Spleen (tissue), 11 donors: ENCODE data around the gene CASKIN2. TPM values are rescaled to one million over a fixed set of nuclear protein-coding genes. Genes with fewer than 3 reads are reported as not detected.

Source experiments
- DNase-seq: peaks from one replicate; pipeline ENCODE4 v3.0.0-alpha.2; 2020
- H3K27ac ChIP-seq, 8 donors: fragments of 200-600 bp; sonication (generic) in 7 of 8; 1 replicate in 4 of 8; 2 replicates in 4 of 8; pipeline versions ENCODE4 v1.5.0 to v1.8.0; 2016 to 2021; ENCODE audit warnings: inconsistent platforms in 4 of 8, mild to moderate bottlenecking in 4 of 8, moderate library complexity in 1 of 8
- H3K27me3 ChIP-seq, 7 donors: fragments of 200-600 bp; sonication (generic) in 6 of 7; replicated peaks in 1 of 7; 1 replicate in 4 of 7; 2 replicates in 3 of 7; pipeline versions ENCODE4 v1.5.0 to v1.8.0; 2016 to 2021; ENCODE audit warnings: inconsistent platforms in 3 of 7, mild to moderate bottlenecking in 1 of 7
- H3K36me3 ChIP-seq, 6 donors: fragments of 200-600 bp; sonication (generic) in 5 of 6; 1 replicate in 4 of 6; 2 replicates in 2 of 6; pipeline versions ENCODE4 v1.5.0 to v1.8.0; 2016 to 2021; ENCODE audit warnings: inconsistent platforms in 2 of 6
- H3K4me1 ChIP-seq, 6 donors: fragments of 200-600 bp; sonication (generic) in 5 of 6; 1 replicate in 3 of 6; 2 replicates in 3 of 6; pipeline versions ENCODE4 v1.5.0 to v1.8.0; 2016 to 2021; ENCODE audit warnings: inconsistent platforms in 3 of 6
- H3K4me3 ChIP-seq, 8 donors: fragments of 200-600 bp; sonication (generic) in 7 of 8; 1 replicate in 4 of 8; 2 replicates in 4 of 8; pipeline versions ENCODE4 v1.5.0 to v1.8.0; 2016 to 2021; ENCODE audit warnings: inconsistent platforms in 4 of 8, mild to moderate bottlenecking in 4 of 8, moderate library complexity in 2 of 8
- H3K9me3 ChIP-seq, 8 donors: fragments of 200-600 bp; sonication (generic) in 7 of 8; 1 replicate in 4 of 8; 2 replicates in 4 of 8; pipeline versions ENCODE4 v1.5.0 to v1.8.0; 2016 to 2021; ENCODE audit warnings: inconsistent platforms in 4 of 8
- CTCF ChIP-seq, 11 experiments: fragments of 200-600 bp in 7 of 11; fragments of 450-650 bp in 4 of 11; sonication (generic) in 4 of 11; IDR thresholded peaks in 8 of 11; conservative IDR thresholded peaks in 3 of 11; 1 replicate in 7 of 11; 2 replicates in 4 of 11; pipeline versions ENCODE4 v1.4.0 to v1.8.0; 2016 to 2021; ENCODE audit warnings: antibody characterized with exemption in 11 of 11, inconsistent platforms in 4 of 11, mild to moderate bottlenecking in 1 of 11
- POLR2A ChIP-seq, 3 donors: fragments of 450-650 bp; IDR thresholded peaks; one replicate each; pipeline ENCODE4 v1.5.1; 2017; ENCODE audit warnings: antibody characterized with exemption in 3 of 3, mild to moderate bottlenecking in 1 of 3
- POLR2AphosphoS5 ChIP-seq, 3 donors: sonication (generic); formaldehyde crosslinking; IDR thresholded peaks; one replicate each; pipeline ENCODE4 v1.5.1; 2017; ENCODE audit warnings: antibody characterized with exemption in 3 of 3
- WGBS, 5 donors: extraction: QIAGEN DNeasy Blood & Tissue Kit in 3 of 5; methylation state at CpG; one replicate each; pipeline versions ENCODE4 v1.1.5 to v1.1.7; 2013 to 2018; 5-methylcytosine and 5-hydroxymethylcytosine counted together
- intact Hi-C: fragments of 100-400 bp; cut with DNase I; formaldehyde crosslinking; loops from one replicate; pipeline ENCODE4 v1.15.0; 2023; ENCODE audit warnings: low total_unique reads
- polyA plus RNA-seq, 3 donors: library from polyadenylated mRNA; stranded (reverse); fragments of 200-250 nt; gene quantifications; one replicate each; pipeline ENCODE4 v1.2.1, GENCODE V29; 2013
- total RNA-seq, 7 donors: library from RNA; depleted of rRNA in 3 of 7; stranded (reverse); fragments of >200 nt in 3 of 7; fragmentation: NEBNext Ultra II Directional in 4 of 7; extraction: Animal tissue kit (Norgen Biotek cat#: 25700) in 4 of 7; gene quantifications; one replicate each; pipeline versions ENCODE4 v1.1.0 to v1.2.1, GENCODE V29; 2016 to 2021
- donor health status: healthy with polysubstance abuse.
- donor health status: DM: no; HTN: no; CAD: no; lungs with moderate emphysema.
- donor health status: DM: no; HTN: no; CAD: no.
- donor health status: Bipolar disorder and iron deficiency.
- donor health status: healthy.
- donor health status: DM: no; HTN: no; CAD: no.
- donor health status: DM: yes; HTN: yes; CAD: no.

CASKIN2 gene
- total and polyA plus RNA-seq, 10 donors: 4.7 to 135 (median 41.9) TPM

GRCh38 chr17:75498039-75498725, 17.2 kb downstream of the CASKIN2 start:
- Histone ChIP-seq H3K27ac (peak overlapping the region in 6 of 8 donors; percentile 24 to 90 (median 59)), H3K36me3 (peaks cover 0 to 100% (median 63%) of the 10 kb centered on the region in 6 donors), H3K4me3 (no peak overlapping the region), H3K9me3 (no peaks in the 10 kb centered on the region), H3K27me3 (no peaks in the 10 kb centered on the region), H3K4me1 (peaks cover 0 to 58% (median 33%) of the 10 kb centered on the region in 6 donors)
- intact Hi-C loops: no loop called here
- peak; percentile 18 to 46 (median 30) for TF ChIP-seq POLR2AphosphoS5 (IDR thresholded peaks at IDR 0.05)
- TF ChIP-seq POLR2A (IDR thresholded peaks at IDR 0.05): no peak
- no peak for TF ChIP-seq CTCF (IDR thresholded peaks at IDR 0.05 in 8 of 11, conservative IDR thresholded peaks at IDR 0.05 in 3 of 11)
- DNase-seq: peak; percentile 63
- 39 to 60% (median 47%) methylated on average over 20 to 21 of the region's 21 CpGs for WGBS, 5 donors

GRCh38 chr17:75496005-75496404, 19.3 kb downstream of the CASKIN2 start:
- H3K27me3 ChIP-seq: no peaks in the 10 kb centered on the region
- no peaks in the 10 kb centered on the region for H3K9me3 ChIP-seq
- TF ChIP-seq POLR2A (IDR thresholded peaks at IDR 0.05) (no peak), CTCF (IDR thresholded peaks at IDR 0.05 in 8 of 11, conservative IDR thresholded peaks at IDR 0.05 in 3 of 11) (no peak)
- H3K4me1 ChIP-seq: peaks cover 0 to 42% (median 27%) of the 10 kb centered on the region in 6 donors
- no peak overlapping the region for H3K4me3 ChIP-seq
- WGBS, 5 donors: 87 to 96% (median 93%) methylated on average over 6 to 11 of the region's 11 CpGs
- H3K27ac ChIP-seq: no peak overlapping the region
- H3K36me3 ChIP-seq: peaks cover 0 to 100% (median 81%) of the 10 kb centered on the region in 6 donors
- peak; percentile 66 for DNase-seq
- intact Hi-C loops: no loop called here

DNA sequence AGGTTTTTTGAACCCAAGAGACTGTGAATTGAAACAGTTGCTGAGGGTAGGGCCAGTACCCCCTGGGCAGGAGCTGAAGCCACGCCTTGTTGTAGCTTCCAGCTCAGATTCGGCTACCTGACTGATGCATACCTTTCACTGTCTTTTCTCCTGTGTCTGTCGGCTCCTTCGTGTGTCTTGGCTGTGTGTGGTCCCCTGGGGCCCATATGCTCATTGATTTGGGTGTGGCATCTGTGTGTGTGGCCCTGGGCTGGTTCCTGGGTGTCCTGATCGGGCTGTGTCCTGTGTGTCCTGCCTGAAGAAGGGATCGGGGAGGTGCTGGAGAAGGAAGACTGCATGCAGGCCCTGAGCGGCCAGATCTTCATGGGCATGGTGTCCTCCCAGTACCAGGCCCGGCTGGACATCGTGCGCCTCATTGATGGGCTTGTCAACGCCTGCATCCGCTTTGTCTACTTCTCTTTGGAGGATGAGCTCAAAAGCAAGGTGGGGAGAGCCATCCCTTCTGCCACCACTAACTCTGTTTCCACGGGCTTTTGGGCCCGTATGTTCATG, 20.9 kb downstream of the CASKIN2 start:
- Histone ChIP-seq H3K9me3 (no peaks in the 10 kb centered on the region), H3K27ac (no peak overlapping the region), H3K36me3 (peaks cover 0 to 100% (median 71%) of the 10 kb centered on the region in 6 donors), H3K4me1 (peaks cover 0 to 42% (median 30%) of the 10 kb centered on the region in 6 donors), H3K4me3 (no peak overlapping the region), H3K27me3 (no peaks in the 10 kb centered on the region)
- WGBS, 5 donors: 88 to 96% (median 94%) methylated on average over 11 to 14 of the region's 14 CpGs
- TF ChIP-seq POLR2A (IDR thresholded peaks at IDR 0.05) (no peak), CTCF (IDR thresholded peaks at IDR 0.05 in 8 of 11, conservative IDR thresholded peaks at IDR 0.05 in 3 of 11) (no peak), POLR2AphosphoS5 (IDR thresholded peaks at IDR 0.05) (no peak)
- DNase-seq: no peak
- intact Hi-C loops: no loop called here

- 93 to 98% (median 97%) methylated on average over 6 to 23 of the region's 23 CpGs for WGBS, 5 donors
- Histone ChIP-seq H3K27ac (no peak overlapping the region), H3K9me3 (no peaks in the 10 kb centered on the region), H3K4me3 (no peak overlapping the region), H3K27me3 (no peaks in the 10 kb centered on the region), H3K36me3 (peaks cover 0 to 100% (median 67%) of the 10 kb centered on the region in 6 donors), H3K4me1 (peaks cover 0 to 42% (median 27%) of the 10 kb centered on the region in 6 donors)
- intact Hi-C loops: no loop called here
- peak; percentile 69 for DNase-seq
- TF ChIP-seq POLR2AphosphoS5 (IDR thresholded peaks at IDR 0.05) (no peak), CTCF (IDR thresholded peaks at IDR 0.05 in 8 of 11, conservative IDR thresholded peaks at IDR 0.05 in 3 of 11) (no peak), POLR2A (IDR thresholded peaks at IDR 0.05) (no peak)
Observed at GRCh38 chr17:75493476-75494129, 21.7 kb downstream of the CASKIN2 start.
